GM10266 (cell line): ENCODE data around the gene FRAS1.

Experiments used
- DNase-seq: peaks from one replicate; pipeline ENCODE4 v3.0.0; 2012; ENCODE audit errors: extremely low spot score
- TF ChIP-seq, protein P1 (sequence below): IDR thresholded peaks from 2 replicates; pipeline ENCODE4 v1.5.1; 2012; ENCODE audit warnings: mild to moderate bottlenecking, low read depth; ENCODE audit not compliant: control insufficient read depth, insufficient read depth; ENCODE audit errors: missing control alignments

The FRAS1 gene

GRCh38 chr4:78379991-78380729 is 323.0 kb downstream of the FRAS1 start:
- TF ChIP-seq, protein P1, sequence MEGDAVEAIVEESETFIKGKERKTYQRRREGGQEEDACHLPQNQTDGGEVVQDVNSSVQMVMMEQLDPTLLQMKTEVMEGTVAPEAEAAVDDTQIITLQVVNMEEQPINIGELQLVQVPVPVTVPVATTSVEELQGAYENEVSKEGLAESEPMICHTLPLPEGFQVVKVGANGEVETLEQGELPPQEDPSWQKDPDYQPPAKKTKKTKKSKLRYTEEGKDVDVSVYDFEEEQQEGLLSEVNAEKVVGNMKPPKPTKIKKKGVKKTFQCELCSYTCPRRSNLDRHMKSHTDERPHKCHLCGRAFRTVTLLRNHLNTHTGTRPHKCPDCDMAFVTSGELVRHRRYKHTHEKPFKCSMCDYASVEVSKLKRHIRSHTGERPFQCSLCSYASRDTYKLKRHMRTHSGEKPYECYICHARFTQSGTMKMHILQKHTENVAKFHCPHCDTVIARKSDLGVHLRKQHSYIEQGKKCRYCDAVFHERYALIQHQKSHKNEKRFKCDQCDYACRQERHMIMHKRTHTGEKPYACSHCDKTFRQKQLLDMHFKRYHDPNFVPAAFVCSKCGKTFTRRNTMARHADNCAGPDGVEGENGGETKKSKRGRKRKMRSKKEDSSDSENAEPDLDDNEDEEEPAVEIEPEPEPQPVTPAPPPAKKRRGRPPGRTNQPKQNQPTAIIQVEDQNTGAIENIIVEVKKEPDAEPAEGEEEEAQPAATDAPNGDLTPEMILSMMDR = no peak
- DNase-seq = no peak

DNA sequence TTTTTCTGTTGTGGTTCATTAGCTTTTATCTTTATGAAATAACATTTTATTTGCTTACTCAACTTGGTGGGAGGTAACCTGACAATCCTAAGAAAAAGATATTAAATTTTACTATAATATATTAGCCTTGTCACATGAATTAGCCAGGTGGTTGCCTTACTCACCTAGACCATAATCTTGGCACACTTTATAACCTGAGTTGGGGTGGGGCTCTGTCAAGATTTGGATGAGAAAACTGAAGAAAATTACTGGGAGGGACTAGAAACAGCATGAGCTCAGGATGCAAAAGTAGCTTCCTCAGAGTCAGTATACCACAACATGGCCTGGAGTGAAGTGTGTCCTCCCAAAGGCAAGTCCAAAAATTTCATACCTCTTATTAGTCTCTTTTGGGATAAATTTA is 329.6 kb downstream of the FRAS1 start:
- TF ChIP-seq, protein P1 = no peak
- DNase-seq = no peak

DNA sequence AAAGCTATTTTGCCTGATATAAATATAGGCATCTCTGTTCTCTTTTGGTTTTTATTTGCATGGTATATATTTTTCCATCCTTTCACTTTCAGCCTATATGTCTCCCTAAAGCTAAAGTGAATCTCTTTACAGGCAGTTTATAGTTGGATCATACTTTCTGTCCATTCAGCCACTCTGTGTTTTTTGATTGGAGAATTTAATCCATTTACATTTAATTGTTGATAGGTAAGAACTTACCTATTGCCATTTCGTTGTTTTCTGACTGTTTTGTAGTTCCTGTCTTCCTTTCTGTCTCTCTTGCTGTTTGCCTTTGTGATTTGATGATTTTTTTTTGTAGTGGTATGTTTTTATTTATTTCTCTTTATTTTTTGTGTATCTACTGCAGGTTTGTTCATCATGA is 338.5 kb downstream of the FRAS1 start:
- DNase-seq = no peak
- TF ChIP-seq, protein P1 = no peak

DNA sequence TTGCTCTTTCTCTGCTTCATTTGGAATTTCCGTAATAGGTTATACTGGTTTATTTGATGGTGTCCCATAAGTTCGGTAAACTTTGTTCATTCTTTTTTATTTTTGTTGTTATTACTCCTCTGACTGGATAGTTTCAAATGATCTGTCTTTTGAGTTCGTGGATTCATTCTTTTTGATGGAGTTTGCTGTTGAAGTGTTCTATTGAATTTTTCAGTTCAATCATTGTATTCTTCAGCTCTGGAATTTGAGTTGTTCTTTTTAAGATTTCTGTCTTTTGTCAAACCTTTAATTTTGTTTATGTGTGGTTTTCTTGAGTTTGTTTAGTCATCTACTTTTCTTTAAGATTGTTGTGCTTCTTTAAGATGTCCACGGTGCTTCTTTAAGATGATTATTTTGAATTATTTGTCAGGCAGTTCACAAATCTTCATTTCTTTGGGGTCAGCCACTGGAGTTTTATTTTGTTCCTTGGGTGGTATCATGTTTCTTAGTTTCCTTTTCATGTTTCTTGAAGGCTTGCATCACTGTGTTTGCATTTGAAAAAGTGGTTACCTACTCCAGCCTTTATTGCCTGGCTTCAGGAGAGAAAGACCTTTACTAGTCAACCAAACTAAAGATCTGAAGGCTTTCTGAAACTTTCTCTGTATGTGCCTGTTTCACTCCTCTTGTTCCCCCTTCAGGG is 339.6 kb downstream of the FRAS1 start:
- TF ChIP-seq, protein P1 = no peak

GRCh38 chr4:78397292-78397630 is 340.1 kb downstream of the FRAS1 start:
- TF ChIP-seq, protein P1 = no peak
- DNase-seq = no peak

More for the DNA sequence above, 339.6 kb downstream of the FRAS1 start:
- no peak for DNase-seq

DNA sequence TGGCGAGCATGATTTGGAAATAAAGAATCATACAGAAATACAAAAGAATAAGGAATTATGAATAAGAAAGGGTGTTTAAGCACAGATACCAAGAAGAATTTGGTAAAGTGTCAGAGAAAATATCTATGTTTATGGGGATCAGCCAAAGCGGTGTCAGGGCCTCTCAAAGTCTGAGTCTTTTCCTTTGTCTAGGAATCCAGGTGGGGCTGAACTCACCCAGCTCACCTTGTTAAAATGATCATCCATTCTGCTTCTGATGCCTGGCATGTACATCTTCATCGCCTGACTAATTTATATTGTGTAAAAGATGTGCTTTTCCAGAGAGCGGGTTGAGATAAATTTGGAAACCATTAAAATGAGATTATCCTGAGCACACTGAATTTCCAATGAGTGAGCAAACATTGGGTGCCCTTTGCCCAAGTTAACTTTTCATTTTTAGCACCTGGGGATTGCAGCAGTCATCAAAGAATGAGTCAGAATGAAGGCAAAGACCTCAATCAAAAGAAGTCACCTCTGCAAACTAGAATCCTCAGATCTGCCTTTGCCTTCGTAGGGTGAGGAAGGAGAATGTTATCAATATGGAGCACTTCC is 352.6 kb downstream of the FRAS1 start:
- no peak for DNase-seq
- TF ChIP-seq, protein P1 = no peak

DNA sequence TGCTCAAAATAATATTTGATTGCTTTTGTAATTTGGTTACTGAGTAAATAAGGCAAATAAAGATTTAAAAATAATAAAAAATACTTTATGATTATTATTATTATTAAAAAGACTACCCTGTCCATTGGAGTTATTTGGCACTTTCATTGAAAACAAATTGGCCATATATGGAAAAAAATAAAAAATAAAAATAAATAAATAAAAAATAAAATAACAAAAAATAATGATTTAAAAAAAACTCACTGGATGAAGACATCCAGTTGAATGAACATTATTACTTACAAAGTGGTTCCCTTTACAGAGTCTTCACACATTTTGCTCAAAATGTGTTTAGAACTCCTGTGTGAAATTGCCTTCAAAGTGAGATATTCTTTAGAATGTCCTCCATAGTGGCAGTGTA is 353.1 kb downstream of the FRAS1 start:
- no peak for DNase-seq
- TF ChIP-seq, protein P1 = no peak
